Hematopoietic multipotent progenitor cell (in vitro differentiated cells): ENCODE data around the gene CD200R1. TPM values are rescaled to one million over a fixed set of nuclear protein-coding genes. Genes with fewer than 3 reads are reported as not detected.
A peak's percentile ranks its signal among the peaks of the same experiment; 100 is the strongest.
"Not testable (repeated sequence)": the region's sequence is repeated elsewhere in the genome, so short reads cannot be mapped to it uniquely, and the experiment has no call there.

Experiments
- DNase-seq, 3 donors: peaks; one replicate each; pipeline ENCODE4 v3.0.0-alpha.2; 2011 to 2015; ENCODE audit warnings: low read depth in 2 of 3, low spot score in 2 of 3
- total RNA-seq: library from RNA; depleted of rRNA; stranded (reverse); fragments of >200 nt; gene quantifications from one replicate; pipeline ENCODE4 v1.2.3, GENCODE V29; 2012

CD200R1 gene
- total RNA-seq, 1 donor, result 0.54 TPM

DNA sequence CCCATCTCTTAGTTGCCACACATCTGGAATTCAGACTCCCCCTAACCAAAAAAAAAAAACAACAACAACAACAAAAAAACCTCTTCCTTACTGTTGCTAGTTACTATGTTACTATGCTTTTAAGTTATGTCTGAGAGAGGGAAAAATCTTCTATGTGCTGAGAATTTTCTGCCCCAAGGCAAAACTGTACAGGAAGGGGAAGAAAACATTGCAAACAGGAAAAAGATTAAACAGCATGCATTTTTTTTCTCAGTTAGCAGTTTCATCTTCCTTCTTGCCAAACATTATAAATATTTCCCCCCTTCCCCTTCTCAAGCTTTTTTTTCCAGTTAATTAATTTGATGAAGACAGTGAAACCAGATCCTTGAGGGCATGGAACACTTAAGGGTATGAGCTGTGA, 1.1 kb upstream of the CD200R1 start:
- no peak for DNase-seq

DNA sequence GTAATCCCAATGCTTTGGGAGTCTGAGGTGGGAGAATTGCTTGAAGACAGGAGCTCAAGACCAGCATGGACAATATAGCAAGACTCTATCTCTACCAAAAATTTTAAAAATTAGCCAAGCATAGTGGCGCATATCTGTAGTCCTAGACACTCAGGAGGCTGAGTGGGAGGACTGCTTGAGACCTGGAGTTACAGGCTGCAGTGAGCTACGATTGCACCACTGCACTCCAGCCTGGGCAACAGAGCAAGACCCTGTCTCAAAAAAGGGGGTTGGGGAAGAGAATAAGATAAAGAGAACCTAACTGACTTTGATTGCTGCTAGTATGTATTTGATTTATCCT, 755 bp downstream of the CD200R1 start:
- no peak for DNase-seq

DNA sequence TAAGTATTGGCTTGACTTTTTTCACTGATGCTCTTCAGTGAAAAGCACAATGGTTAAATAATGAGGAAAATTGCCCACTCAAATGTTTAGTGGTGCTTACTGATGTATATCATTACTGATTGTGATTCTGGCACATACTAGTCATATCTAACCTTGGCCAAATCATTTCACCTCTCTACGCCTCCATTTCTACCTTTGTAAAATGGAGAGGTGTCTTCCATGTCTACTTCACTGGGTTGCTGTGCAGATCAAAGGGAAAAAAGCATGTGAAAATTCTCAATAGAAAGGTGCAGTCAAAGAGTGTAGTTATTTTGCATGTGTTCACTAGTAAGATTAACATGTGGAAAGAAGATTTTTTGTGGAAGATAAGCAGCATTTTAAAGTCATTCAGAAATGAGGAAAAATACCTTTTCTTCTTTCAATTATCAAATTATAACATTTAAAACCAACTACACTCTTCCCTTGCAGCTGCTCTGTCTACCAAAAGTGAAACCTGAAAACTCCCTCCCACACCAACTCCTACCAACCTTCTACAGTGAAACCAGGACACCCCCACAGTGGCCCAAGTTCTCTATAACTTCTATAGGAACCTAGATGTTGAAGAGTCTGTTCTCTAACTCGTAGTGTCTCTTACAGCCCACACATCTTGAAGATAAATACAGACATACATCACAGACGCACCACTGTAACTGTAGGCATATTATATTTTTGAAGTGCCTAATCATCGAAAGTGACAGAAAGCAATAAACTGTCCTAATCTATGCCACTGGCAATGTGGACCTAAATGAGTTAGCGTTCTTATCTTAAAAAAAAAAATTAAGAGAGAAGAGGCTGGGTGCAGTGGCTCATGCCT, 1.4 kb downstream of the CD200R1 start:
- DNase-seq, result peak in 1 of 3 donors; percentile 30

DNA sequence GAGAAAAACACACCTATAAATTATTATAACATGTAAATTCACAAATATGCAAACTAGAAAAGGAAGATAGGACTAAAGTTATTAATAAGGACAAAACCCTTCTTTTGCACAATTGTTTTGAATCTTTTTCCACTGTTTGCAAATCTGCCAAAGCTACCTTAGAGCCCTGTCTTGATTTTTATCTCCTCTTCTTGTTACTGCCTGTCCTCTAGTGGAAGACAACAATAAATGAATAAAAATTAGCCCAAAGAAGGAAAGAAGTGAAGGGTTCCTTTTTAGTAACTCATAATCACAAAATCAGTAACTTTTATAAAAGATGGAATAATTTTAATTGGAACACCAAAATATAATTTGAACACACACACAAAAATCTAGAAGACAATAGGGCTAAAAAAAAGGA, 2.7 kb downstream of the CD200R1 start:
- DNase-seq, result no peak

DNA sequence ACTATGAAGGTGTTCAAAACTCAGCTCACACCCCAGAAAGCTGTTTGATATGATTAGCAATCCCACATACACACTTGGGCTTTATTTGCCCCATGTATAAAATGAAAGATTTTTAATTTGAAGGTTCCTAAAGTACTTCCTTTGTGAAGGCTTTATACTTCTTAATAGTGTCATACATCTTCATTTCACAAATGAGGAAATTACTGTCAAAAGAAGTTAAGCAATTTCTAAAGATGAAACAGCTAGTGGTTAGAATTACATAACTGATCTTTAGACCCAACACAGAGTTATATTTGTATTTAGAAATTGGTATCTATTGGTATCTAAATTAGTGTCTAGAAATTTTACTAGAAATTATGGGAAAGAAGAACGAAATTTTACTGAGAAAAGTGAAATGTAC, 7.1 kb downstream of the CD200R1 start:
- peak in 1 of 3 donors; percentile 44 for DNase-seq

DNA sequence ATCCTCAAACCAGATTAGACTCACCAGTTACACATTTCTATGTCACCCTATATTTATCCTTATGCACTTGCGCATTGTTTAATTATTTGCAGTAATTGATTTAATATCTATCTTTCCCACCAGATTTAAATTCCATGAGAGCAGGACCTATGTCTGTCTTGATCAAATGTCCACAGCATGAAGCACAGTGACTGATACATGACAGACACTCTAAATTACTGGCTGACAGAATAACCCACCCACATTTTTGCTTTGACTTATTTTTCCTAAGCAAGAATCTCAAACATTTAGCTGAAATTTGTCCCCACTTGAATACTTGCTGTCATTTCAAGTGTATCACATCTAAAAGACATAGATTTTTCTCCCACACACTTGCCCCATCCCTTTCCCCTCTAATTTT, 7.5 kb downstream of the CD200R1 start:
- no peak for DNase-seq

DNA sequence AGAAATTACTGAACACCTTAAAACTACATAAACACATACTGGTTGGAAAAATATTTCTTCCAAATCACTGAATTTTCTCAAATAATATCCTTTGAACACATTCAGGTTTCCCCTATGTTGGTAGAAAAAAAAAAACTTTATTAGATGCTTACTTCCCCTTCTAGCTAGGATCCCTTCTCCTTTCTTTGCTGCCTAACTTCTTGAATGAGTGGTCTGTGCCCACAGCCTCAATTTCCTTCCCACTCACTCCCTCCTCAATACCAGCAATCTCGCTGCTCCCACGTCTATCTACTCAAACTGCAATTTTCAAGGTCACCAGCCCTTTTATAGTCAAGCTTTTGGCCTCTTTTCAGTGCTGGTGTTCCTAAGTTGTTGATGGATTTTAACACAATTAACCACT, 8.3 kb downstream of the CD200R1 start:
- DNase-seq, result peak in 1 of 3 donors; percentile 54

DNA sequence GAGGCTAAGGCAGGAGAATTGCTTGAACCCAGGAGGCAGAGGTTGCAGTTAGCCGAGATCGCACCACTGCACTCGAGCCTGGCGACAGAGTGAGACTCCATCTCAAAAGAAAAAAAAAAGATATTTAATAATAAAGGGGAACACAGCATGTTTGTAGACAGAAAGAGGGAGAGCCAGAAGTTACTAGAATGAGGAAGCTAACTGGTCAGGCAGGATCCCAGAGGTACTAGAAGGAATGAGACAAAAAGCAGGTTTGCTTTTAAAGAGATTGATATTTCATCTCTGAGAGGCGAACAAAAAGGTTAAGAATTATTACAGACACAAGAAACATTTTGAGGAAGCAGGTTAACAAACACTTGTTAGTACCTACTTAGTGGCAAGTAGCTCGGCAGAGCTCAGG, 9.2 kb downstream of the CD200R1 start:
- peak in 1 of 3 donors; percentile 13 for DNase-seq

DNA sequence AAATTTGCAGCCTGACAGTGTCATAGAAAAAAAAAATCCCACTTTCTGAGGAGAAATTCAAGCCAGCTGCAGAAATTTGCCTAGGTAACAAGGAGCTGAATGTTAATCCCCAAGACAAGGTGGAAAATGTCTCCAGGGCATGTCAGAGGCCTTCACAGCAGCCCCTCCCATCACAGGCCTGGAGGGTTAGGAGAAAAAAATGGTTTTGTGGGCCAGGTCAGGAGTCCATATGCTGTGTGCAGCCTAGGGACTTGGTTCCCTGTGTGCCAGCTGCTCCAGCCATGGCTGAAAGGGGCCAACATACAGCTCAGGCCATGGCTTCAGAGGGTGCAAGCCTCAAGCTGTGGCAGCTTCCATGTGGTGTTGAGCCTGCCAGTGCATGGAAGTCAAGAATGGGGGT, 11.2 kb downstream of the CD200R1 start:
- no peak for DNase-seq

DNA sequence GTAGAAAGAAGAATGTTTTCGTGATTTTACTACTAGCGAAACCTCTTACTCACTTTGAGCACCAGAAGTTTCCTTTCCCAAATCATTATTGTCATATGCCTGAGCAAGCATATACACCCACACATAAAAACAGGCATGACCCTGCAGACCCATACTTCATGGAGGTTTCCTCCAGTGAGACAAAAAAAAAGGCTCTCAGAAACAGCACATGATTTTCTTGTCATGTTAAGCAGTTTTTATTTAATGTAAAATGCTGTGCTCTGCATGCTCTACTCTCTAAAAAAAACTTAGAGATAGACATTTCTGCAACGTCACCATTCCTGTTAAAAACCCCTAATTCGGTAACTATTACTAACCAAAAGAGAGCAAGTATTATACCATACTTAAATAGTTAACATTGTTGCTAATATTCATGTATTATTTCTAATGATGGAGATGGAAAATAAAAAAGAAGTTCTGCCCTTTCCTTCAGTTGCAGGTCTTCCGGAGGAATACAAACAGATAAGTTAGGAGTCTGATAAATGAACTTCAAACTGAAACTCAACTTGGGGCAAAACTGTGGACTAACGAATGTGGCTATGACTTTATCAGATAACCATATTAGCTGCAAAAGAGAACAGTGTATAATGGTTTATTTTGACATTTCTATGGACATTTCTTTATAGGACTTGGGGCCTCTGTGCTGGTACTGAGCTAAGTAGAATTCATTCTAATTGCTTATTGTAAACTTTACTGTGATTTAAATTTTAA, 15.9 kb downstream of the CD200R1 start:
- peak in 2 of 3 donors; percentile 22 to 52 for DNase-seq

DNA sequence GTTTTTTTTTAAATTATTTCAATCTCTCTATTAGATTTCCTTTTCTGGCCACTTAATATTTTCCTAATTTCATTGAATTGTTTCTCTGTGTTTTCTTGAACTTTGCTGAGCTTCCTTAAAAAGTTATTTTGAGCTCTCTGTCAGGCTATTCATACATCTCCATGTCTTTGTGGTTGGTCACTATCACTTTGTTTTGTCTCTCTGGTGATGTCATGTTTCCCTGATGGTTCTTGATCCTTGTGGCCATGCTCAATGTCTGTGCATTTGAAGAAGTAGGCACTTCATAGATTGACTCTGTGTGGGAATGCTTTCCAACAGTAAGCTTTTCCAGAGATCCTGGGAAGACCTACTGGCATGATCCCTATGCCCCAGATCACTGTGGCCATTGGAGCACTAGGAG, 18.6 kb downstream of the CD200R1 start:
- no peak for DNase-seq

DNA sequence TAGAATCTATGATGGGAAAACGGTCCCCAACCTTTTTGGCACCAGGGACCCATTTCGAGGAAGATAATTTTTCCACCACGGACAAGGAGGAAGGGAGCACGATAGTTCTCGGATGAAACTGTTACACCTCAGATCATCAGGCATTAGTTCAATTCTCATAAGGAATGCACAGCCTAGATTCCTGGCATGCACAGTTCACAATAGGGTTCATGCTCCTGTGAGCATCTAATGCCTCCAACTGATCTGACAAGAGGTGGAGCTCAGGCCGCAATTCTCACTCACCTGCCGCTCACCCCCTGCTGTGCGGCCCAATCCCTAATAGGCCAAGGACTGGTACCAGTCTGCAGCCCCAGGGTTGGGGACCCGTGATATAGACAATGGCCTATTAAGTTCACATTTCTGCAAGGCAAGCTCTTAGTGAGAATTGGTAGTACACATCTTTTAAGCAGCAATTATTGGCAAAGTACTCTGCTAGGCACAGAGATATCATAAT, 26.5 kb downstream of the CD200R1 start:
- no peak for DNase-seq

DNA sequence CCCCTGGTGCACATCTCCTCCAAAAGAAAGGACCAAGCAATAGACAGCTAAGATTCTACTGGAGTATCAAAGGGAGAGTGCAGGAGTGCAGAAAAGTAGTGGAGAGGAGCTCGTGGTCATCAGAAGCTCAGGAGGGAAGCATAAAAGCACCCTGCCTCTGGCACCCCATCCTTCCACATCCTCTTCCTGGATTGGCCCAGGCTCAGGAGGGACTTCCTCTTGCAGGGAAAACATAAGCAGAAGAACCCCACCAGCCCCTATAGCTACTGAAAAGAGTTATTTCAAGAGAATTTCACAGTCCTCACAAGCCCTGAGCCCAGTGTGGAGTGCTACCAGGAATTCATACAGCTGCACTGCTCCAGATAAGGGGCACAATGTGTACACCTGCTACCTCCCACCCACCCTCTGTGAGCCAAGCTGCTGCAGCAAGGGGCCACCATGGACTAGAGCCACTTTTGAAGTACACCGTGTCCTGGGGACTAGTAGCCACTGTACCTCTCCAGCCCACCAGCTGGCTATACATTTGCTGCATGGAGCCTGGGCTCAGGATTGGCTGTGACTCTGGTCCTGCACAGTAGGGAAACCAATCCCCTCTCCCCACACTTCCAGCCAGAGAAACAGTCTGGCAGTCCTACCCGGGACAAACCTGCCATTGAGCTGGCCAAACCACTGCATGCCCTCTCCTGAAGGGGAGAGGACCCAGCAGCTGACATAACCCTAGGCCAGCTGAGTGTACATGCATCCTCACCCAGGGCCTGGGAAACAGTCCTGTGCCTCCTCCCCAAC, 43.0 kb downstream of the CD200R1 start:
- no peak for DNase-seq

DNA sequence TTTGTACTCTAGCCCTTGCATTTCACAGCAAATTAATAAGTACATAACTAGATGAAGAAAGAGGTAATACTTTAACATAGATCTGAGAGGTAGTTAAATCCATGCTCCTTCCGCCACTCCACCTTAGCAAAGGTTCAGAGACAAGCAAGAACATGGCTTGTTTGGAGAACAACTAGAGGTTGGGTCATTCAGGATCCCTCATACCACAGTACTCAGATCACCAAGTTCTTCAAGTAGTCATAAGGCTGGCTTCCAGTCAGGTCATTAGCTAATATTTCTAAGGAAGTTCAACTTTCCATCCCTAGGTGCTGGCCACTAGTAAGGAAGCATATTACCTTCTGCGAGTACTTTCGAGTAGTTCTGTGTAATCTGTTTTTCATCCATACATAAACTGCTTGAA, 44.1 kb downstream of the CD200R1 start:
- no peak for DNase-seq

DNA sequence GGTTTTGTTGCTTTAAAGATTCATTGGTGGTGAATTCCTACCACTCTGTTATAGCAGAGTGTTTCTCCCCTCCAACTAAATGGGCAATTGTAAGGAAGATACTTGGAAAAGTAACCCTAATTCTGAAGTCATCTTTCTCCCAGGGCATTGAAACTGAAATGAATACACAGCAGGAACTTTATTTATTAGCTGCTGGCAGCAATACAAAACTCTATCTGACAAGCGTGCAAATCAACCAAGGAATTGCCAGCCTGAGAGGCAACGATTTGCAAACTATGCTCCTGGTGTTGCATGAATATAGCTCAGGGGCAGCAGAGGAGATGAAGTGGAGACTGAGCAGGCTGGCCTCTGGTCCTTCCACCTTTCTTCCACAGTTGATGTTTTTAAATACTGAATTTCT, 48.9 kb downstream of the CD200R1 start:
- DNase-seq, result no peak

DNA sequence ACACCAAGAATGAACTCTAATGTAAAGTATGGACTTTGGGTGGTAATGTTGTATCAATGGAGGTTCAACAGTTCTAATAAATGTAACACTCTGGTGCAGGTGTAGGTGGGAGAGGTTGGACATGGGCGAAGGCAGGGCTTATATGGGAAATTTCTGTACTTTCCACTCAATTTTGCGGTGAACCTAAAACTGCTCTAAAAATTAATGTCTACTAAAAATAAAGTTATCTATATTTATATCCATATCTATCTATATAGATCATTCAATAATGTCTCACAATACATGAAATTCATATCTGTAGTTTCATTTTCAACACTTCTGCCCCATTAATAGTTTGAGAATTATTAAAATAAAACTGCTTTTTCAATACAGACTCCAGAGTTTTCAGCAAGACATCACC, 49.3 kb downstream of the CD200R1 start:
- DNase-seq, result no peak

DNA sequence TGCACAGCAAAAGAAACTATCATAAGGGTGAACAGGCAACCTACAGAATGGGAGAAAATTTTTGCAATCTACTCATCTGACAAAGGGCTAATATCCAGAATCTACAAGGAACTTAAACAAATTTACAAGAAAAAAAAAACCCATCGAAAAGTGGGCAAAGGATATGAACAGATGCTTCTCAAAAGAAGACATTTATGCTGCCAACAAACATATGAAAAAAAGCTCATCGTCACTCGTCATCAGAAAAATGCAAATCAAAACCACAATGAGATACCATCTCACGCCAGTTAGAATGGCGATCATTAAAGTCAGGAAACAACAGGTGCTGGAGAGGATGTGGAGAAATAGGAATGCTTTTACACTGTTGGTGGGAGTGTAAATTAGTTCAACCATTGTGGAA, 55.4 kb downstream of the CD200R1 start:
- DNase-seq, result not testable (repeated sequence)

DNA sequence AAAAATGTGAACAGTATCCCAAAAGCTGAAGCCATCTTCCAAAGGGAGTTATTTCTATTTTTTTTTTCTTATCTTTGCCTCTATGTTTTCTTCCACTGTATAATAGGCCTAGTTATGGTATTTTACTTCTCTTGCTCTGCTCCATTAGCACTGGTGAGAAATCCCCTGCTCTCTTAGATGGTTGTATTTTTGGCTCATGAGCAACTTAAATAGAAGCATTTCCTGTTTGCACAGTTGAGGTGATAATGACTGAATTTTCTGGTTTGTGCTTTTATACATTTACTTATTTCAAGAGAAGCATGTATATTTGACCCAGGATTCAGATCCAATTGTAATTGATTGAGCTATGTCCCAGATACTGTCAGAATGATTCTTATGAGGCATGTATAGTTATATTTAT, 66.7 kb downstream of the CD200R1 start:
- DNase-seq, result no peak

DNA sequence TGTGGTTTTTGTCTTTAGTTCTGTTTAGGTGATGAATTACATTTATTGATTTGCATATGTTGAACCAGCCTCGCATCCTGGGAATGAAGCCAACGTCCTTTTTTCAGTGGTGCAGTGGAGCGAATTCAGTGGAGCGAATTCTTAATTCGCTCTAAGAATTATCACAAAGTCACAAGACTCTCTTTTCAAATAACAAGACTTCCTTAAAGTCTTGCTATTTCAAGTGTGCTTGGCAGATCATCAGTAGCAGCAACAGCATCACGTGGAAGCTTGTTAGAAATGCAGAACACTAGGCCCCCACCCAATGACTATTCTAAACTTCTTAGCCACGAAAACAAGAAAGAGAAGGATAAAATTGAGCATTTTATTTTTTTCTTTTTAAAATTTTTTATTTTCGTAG, 70.1 kb downstream of the CD200R1 start:
- DNase-seq, result no peak

DNA sequence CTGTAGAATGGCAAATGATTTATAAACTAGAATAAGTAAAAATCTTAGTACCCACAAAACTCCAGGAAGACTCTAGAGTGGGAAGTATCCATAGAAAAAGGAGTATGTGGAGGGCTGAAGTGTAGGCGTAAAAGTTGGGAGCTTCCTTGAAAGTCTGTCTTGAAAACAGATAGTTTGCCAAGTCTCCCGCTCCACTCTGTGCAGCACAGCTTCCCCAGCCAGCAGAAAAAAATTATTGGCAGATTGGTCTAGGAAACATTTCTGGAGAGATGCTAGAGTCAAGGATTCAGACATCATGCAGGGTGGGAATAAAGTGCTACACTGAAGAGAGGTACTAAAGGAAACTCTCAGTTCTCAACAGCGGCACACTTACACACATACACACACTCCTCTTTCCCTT, 74.8 kb downstream of the CD200R1 start:
- DNase-seq, result no peak

DNA sequence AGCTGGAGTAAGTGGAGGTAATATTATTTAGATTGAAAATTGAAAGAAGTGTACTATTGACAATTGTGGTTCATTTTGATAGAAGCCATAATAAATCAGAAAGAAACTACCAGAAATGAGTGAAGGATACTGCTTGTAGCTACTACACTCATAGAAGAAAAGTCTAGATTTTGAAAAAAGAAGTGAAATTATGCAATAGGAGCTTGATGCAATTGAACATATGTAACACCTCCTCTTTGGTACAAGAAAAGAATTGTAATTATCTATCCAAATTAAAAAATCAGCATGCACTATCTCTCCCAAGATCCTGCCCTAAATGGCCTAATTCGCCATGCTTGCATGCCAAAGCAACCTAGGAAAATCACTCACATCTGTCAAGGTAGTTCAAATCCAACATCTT, 77.1 kb downstream of the CD200R1 start:
- no peak for DNase-seq
